Body of pancreas (tissue), 4 donors: ENCODE measurements around the gene SRPRB. TPM values are rescaled to one million over a fixed set of nuclear protein-coding genes. Genes with fewer than 3 reads are reported as not detected.

Experiments used
- ATAC-seq: fragments of 150-250 bp; one replicate; pipeline ENCODE4 v1.9.1; 2016
- DNase-seq, 4 donors: peaks; one replicate each; pipeline ENCODE4 v3.0.0-alpha.2; 2019
- H3K27ac ChIP-seq, 4 donors: fragments of 200-600 bp; sonication (generic); 1 replicate in 3 of 4; 2 replicates in 1 of 4; pipeline versions ENCODE4 v1.5.1 to v1.6.1; 2016 to 2019; ENCODE audit warnings: mild to moderate bottlenecking in 1 of 4, mixed read lengths in 1 of 4, moderate library complexity in 1 of 4
- H3K27me3 ChIP-seq, 2 donors: fragments of 200-600 bp; sonication (generic); one replicate each; pipeline ENCODE4 v1.6.0; 2016; ENCODE audit warnings: mild to moderate bottlenecking in 1 of 2
- H3K36me3 ChIP-seq, 2 donors: fragments of 200-600 bp; sonication (generic); replicated peaks in 1 of 2; 2 replicates each; pipeline ENCODE4 v1.5.1; 2016; ENCODE audit warnings: low read depth in 2 of 2; ENCODE audit not compliant: insufficient read depth in 1 of 2
- H3K4me1 ChIP-seq: fragments of 200-600 bp; sonication (generic); one replicate; pipeline ENCODE4 v1.6.0; 2016
- H3K4me3 ChIP-seq, 2 donors: fragments of 200-600 bp; sonication (generic); 1 replicate in 1 of 2; 2 replicates in 1 of 2; pipeline ENCODE4 v1.5.1; 2016 to 2019
- H3K9me3 ChIP-seq, 3 donors: fragments of 200-600 bp; sonication (generic); 1 replicate in 2 of 3; 2 replicates in 1 of 3; pipeline ENCODE4 v1.5.1; 2016
- POLR2A ChIP-seq, 3 donors: fragments of 450-650 bp; IDR thresholded peaks; one replicate each; pipeline ENCODE4 v1.6.1; 2016; ENCODE audit warnings: antibody characterized with exemption in 3 of 3, mild to moderate bottlenecking in 2 of 3
- WGBS, 2 donors: methylation state at CpG; one replicate each; pipeline ENCODE4 v1.1.5; 2017; 5-methylcytosine and 5-hydroxymethylcytosine counted together
- intact Hi-C: fragments of 100-400 bp; cut with DNase I; formaldehyde crosslinking; loops from one replicate; pipeline ENCODE4 v1.15.1; 2023
- total RNA-seq, 2 donors: library from RNA; depleted of rRNA; stranded (reverse); fragments of >200 nt; gene quantifications; one replicate each; pipeline ENCODE4 v1.1.0, GENCODE V29; 2016
- TF ChIP-seq, protein P1 (sequence below), 7 experiments: fragments of 450-650 bp in 4 of 7; fragments of 200-600 bp in 3 of 7; sonication (generic) in 3 of 7; IDR thresholded peaks; one replicate each; pipeline ENCODE4 v1.5.1; 2016 to 2019; ENCODE audit warnings: antibody characterized with exemption in 7 of 7

Gene SRPRB
- total RNA-seq, 2 donors from 2014 or later, result 28.3 to 39.4 TPM

DNA sequence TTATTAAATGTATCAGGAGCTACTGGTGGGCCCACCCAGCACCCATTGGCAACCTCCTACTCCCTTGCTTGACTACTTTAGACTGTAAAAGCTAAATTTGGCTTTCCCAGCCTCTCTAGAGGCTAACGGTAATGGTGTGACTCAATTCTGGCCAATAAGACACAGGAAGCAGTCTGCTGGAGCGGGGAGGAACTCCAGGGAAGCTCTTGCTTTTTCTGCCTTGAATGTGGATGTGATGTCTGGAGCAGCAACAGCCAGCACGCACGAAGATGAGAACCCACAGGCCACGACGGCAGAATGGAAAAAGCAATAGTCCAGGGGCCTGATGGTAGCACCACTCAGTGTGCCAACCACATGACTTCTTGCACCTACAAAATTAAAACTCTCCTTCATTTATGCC, 50.2 kb downstream of the SRPRB start:
- no peak overlapping the region for H3K4me3 ChIP-seq
- TF ChIP-seq, protein P1, sequence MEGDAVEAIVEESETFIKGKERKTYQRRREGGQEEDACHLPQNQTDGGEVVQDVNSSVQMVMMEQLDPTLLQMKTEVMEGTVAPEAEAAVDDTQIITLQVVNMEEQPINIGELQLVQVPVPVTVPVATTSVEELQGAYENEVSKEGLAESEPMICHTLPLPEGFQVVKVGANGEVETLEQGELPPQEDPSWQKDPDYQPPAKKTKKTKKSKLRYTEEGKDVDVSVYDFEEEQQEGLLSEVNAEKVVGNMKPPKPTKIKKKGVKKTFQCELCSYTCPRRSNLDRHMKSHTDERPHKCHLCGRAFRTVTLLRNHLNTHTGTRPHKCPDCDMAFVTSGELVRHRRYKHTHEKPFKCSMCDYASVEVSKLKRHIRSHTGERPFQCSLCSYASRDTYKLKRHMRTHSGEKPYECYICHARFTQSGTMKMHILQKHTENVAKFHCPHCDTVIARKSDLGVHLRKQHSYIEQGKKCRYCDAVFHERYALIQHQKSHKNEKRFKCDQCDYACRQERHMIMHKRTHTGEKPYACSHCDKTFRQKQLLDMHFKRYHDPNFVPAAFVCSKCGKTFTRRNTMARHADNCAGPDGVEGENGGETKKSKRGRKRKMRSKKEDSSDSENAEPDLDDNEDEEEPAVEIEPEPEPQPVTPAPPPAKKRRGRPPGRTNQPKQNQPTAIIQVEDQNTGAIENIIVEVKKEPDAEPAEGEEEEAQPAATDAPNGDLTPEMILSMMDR (IDR thresholded peaks at IDR 0.05), result no peak
- no peak for TF ChIP-seq POLR2A (IDR thresholded peaks at IDR 0.05)
- no peaks in the 10 kb centered on the region for H3K36me3 ChIP-seq
- H3K27me3 ChIP-seq, result no peaks in the 10 kb centered on the region
- ATAC-seq, result no peak
- 78 to 80% methylated on average over 6 of the region's 6 CpGs for WGBS, 2 donors
- H3K27ac ChIP-seq, result no peak overlapping the region
- no peaks in the 10 kb centered on the region for H3K9me3 ChIP-seq
- no peak for DNase-seq
- intact Hi-C loops, result no loop called here
- no peaks in the 10 kb centered on the region for H3K4me1 ChIP-seq

DNA sequence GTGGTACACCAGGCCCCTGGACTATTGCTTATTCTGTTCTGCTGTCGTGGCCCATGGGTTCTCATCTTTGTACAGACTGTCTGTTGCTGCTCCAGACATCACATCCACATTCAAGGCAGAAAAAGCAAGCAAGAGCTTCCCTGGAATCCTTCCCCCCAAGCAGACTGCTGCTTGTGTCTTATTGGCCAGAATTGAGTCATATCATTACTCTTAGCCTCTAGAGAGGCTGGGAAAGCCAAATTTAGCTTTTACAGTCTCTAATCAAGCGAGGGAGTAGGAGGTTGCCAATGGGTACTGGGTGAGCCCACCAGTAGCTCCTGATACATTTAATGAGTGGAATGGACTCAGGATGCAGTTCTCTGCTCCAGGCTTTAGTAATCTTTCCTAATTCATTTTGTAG, 50.7 kb downstream of the SRPRB start:
- Histone ChIP-seq H3K27ac (no peak overlapping the region), H3K9me3 (no peaks in the 10 kb centered on the region), H3K36me3 (no peaks in the 10 kb centered on the region), H3K4me1 (no peaks in the 10 kb centered on the region), H3K27me3 (no peaks in the 10 kb centered on the region), H3K4me3 (no peak overlapping the region)
- intact Hi-C loops, result no loop called here
- DNase-seq (no peak), ATAC-seq (no peak)
- TF ChIP-seq POLR2A (IDR thresholded peaks at IDR 0.05), result no peak
- TF ChIP-seq, protein P1 (IDR thresholded peaks at IDR 0.05), result no peak
- 68 to 84% methylated on average over 2 of the region's 2 CpGs for WGBS, 2 donors

DNA sequence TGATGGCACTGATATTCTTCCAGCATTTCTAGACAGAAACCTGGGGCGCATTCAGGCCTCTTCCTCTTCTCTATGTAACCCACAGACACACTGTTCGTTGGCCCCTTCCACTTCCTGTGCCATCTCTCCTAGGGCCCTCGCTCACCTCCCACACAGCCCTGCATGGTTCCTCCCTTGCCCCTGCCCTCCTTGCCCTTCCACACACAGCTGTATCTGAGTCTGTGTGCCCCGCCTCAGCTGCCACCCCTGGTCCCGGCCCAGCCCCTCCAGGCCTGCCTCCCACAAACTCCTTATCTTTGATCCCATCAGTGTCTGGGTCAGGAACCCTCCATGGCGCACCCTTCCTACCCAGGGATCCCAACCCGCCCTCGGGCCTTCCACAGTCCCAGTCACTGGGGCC, 52.2 kb downstream of the SRPRB start:
- H3K36me3 ChIP-seq, result no peaks in the 10 kb centered on the region
- no peak for TF ChIP-seq POLR2A (IDR thresholded peaks at IDR 0.05)
- TF ChIP-seq, protein P1 (IDR thresholded peaks at IDR 0.05), result no peak
- 78 to 96% methylated on average over 8 of the region's 8 CpGs for WGBS, 2 donors
- no peak for DNase-seq
- H3K27me3 ChIP-seq, result no peaks in the 10 kb centered on the region
- ATAC-seq, result no peak
- no peak overlapping the region for H3K4me3 ChIP-seq
- no peaks in the 10 kb centered on the region for H3K9me3 ChIP-seq
- H3K27ac ChIP-seq, result no peak overlapping the region
- no peaks in the 10 kb centered on the region for H3K4me1 ChIP-seq
- intact Hi-C loops, result no loop called here

DNA sequence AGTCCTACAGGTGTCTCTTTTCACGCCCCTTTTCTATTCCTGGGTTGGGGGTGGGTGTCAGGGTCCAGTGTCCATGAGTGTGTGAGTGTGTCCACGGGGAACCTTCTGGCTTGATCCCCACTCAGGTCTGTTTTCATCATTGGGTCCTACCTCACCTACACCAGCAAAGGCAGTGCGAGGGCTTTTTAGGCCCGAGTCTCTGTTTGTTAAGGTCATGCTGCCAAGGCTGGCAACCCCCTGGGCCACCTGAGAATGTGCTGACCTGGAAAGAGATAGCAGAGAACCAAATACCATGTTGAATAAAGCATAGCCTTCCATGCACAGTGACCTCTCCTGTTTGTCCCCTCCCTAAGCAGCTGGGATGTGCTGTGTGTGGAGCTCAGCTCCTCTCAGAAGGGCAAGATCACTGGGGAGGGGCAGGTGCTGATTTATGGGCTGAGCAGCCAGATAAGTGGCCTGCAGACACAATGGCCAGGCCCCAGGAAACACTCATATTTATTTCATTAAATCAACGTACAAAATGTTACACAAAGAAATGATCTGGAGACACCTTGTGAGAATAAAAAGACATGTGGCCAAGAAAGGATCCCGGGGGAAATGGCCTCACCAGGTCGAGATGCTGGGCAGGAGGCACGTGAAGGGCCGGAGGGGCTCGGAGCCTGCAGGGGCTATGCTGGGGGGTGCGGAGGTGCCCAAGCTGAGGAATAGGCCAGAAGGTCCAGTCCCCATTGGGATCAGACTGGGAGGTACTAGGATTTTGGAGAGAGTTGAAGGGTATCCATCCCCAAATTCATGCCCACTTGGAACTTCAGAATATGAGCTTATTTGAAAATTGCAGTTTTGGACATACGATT, 54.0 kb downstream of the SRPRB start:
- 70 to 81% methylated on average over 12 of the region's 12 CpGs for WGBS, 2 donors
- TF ChIP-seq, protein P1 (IDR thresholded peaks at IDR 0.05), result no peak
- TF ChIP-seq POLR2A (IDR thresholded peaks at IDR 0.05), result no peak
- H3K9me3 ChIP-seq, result no peaks in the 10 kb centered on the region
- H3K36me3 ChIP-seq, result no peaks in the 10 kb centered on the region
- intact Hi-C loops, result no loop called here
- no peak overlapping the region for H3K4me3 ChIP-seq
- DNase-seq, result no peak
- no peak overlapping the region for H3K27ac ChIP-seq
- H3K27me3 ChIP-seq, result no peaks in the 10 kb centered on the region
- no peaks in the 10 kb centered on the region for H3K4me1 ChIP-seq
- ATAC-seq, result no peak

DNA sequence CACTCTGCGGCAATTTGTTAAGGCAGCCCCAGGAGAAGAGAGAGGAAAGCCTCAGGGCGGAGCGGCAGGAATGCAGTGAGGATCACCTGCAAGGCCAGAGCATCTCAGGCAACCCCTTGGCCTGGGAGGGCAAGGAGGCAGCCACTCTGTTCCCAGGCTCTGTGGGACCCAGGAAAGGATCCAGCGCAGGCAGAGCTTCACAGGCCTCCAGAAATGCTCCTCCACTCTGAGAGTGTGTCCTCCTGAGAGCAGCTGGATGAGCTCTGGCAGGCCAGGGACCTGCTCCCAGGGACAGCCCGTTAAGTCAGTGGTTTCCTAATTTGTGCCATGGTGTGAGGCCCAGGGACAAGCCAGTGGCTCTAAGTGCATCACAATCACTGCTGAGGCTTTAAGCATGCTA, 54.9 kb downstream of the SRPRB start:
- intact Hi-C loops, result no loop called here
- no peak for TF ChIP-seq POLR2A (IDR thresholded peaks at IDR 0.05)
- DNase-seq (no peak), ATAC-seq (no peak)
- H3K4me1 ChIP-seq, result no peaks in the 10 kb centered on the region
- no peak overlapping the region for H3K4me3 ChIP-seq
- 98 to 100% methylated on average over 3 to 4 of the region's 5 CpGs for WGBS, 2 donors
- H3K9me3 ChIP-seq, result no peaks in the 10 kb centered on the region
- no peaks in the 10 kb centered on the region for H3K36me3 ChIP-seq
- no peaks in the 10 kb centered on the region for H3K27me3 ChIP-seq
- H3K27ac ChIP-seq, result no peak overlapping the region
